Lung (tissue), 12 donors: ENCODE results near the gene PTPRG. TPM values are rescaled to one million over a fixed set of nuclear protein-coding genes. Genes with fewer than 3 reads are reported as not detected.
A peak's percentile ranks its signal among the peaks of the same experiment; 100 is the strongest.

ENCODE experiments used
- ATAC-seq: fragments of 200-7000 bp; cut with Tn5 transposase; one replicate; pipeline ENCODE4 v1.9.1; 2020; ENCODE audit warnings: moderate number of reproducible peaks; ENCODE audit not compliant: insufficient read depth, low FRiP score
- DNase-seq, 3 donors: peaks; one replicate each; pipeline ENCODE4 v3.0.0-alpha.2; 2013 to 2017
- H3K27ac ChIP-seq, 2 donors: one replicate each; pipeline ENCODE4 v1.5.1; 2013; ENCODE audit warnings: mild to moderate bottlenecking in 2 of 2, moderate library complexity in 2 of 2, control low read depth in 1 of 2, inconsistent platforms in 1 of 2, low read depth in 1 of 2, low read length in 1 of 2
- H3K27me3 ChIP-seq, 3 donors: one replicate each; pipeline ENCODE4 v1.5.1; 2013; ENCODE audit warnings: low read length in 2 of 3; ENCODE audit not compliant: control insufficient read depth in 3 of 3, insufficient read depth in 3 of 3
- H3K36me3 ChIP-seq, 4 donors: one replicate each; pipeline ENCODE4 v1.5.1; 2013; ENCODE audit warnings: low read length in 4 of 4, mild to moderate bottlenecking in 1 of 4, moderate library complexity in 1 of 4; ENCODE audit not compliant: control insufficient read depth in 4 of 4, insufficient read depth in 4 of 4
- H3K4me1 ChIP-seq, 5 donors: one replicate each; pipeline ENCODE4 v1.5.1; 2013; ENCODE audit warnings: low read length in 5 of 5, mild to moderate bottlenecking in 2 of 5, moderate library complexity in 1 of 5; ENCODE audit not compliant: control insufficient read depth in 5 of 5, insufficient read depth in 5 of 5
- H3K4me3 ChIP-seq: one replicate; pipeline ENCODE4 v1.5.1; 2013; ENCODE audit warnings: mild to moderate bottlenecking, control low read depth, moderate library complexity
- H3K9ac ChIP-seq, 2 donors: one replicate each; pipeline ENCODE4 v1.5.1; 2013; ENCODE audit warnings: low read length in 2 of 2, control low read depth in 1 of 2; ENCODE audit not compliant: insufficient read depth in 1 of 2
- H3K9me3 ChIP-seq, 4 donors: one replicate each; pipeline ENCODE4 v1.5.1; 2013; ENCODE audit warnings: low read length in 3 of 4, mild to moderate bottlenecking in 1 of 4, moderate library complexity in 1 of 4; ENCODE audit not compliant: control insufficient read depth in 4 of 4, insufficient read depth in 3 of 4
- WGBS, 2 donors: extraction: QIAGEN DNeasy Blood & Tissue Kit; methylation state at CpG; one replicate each; pipeline ENCODE4 v1.1.7; 2013; 5-methylcytosine and 5-hydroxymethylcytosine counted together
- polyA plus RNA-seq, 2 donors: library from polyadenylated mRNA; stranded (reverse); fragments of 200-250 nt; gene quantifications; one replicate each; pipeline ENCODE4 v1.2.1, GENCODE V29; 2013
- total RNA-seq, 2 donors: library from RNA; depleted of rRNA in 1 of 2; stranded (reverse); fragments of >200 nt in 1 of 2; gene quantifications; one replicate each; pipeline ENCODE4 v1.2.1, GENCODE V29; 2014 to 2021
- TF ChIP-seq, protein P1 (sequence below): IDR thresholded peaks from 2 replicates; pipeline ENCODE4 v1.5.1; 2012; ENCODE audit warnings: mild to moderate bottlenecking; ENCODE audit errors: control extremely low read depth, extremely low read depth
- donor health status: control.
- donor health status: control.
- donor health status: Bipolar disorder and iron deficiency.
- donor health status: healthy.
- donor health status: DM: yes; HTN: yes; CAD: no.

The PTPRG gene
- total and polyA plus RNA-seq, 4 donors = 8.5 to 131 (median 75.9) TPM

DNA sequence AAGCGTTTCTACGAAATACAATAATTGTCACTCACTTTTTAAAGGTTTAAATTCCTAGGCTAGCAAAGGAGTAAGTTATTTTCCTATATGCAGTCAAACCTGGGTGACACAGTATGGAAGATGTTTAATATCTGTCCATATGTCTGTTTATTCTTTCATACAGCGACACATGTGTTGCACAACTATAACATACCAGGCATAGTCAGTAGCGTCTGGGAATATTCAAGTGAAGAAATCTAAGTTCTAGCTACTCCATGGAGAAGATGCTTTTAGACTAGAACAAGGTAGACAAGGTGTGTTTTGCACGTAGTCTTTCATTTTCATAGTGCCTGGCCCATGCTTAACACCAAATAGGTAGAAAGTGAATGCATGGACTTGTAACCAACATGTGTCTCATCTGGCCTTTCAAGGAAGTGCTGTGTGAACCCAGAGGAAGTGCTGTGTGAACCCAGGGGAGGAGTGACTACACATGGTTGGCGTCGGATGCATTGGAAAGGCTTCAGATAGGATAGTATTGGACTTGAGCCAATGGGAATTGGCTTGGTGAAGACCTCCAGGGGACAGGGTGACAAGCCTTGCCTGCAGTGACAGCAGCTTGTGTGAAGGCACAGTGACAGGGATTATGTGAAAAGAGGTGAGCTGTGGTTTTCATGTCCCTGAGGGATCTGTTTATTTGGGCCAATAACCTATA lies 267.0 kb downstream of the PTPRG start:
- TF ChIP-seq, protein P1, sequence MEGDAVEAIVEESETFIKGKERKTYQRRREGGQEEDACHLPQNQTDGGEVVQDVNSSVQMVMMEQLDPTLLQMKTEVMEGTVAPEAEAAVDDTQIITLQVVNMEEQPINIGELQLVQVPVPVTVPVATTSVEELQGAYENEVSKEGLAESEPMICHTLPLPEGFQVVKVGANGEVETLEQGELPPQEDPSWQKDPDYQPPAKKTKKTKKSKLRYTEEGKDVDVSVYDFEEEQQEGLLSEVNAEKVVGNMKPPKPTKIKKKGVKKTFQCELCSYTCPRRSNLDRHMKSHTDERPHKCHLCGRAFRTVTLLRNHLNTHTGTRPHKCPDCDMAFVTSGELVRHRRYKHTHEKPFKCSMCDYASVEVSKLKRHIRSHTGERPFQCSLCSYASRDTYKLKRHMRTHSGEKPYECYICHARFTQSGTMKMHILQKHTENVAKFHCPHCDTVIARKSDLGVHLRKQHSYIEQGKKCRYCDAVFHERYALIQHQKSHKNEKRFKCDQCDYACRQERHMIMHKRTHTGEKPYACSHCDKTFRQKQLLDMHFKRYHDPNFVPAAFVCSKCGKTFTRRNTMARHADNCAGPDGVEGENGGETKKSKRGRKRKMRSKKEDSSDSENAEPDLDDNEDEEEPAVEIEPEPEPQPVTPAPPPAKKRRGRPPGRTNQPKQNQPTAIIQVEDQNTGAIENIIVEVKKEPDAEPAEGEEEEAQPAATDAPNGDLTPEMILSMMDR = no peak
- Histone ChIP-seq H3K36me3 (no peaks in the 10 kb centered on the region), H3K4me1 (peaks cover 2 to 28% (median 16%) of the 10 kb centered on the region in 5 donors), H3K27ac (no peak overlapping the region), H3K9me3 (no peaks in the 10 kb centered on the region), H3K9ac (no peak overlapping the region), H3K4me3 (no peak overlapping the region), H3K27me3 (no peaks in the 10 kb centered on the region)
- WGBS, 2 donors = 80 to 82% methylated on average over 7 of the region's 7 CpGs
- DNase-seq = peak; percentile 19 to 64 (median 57)
- no peak for ATAC-seq

DNA sequence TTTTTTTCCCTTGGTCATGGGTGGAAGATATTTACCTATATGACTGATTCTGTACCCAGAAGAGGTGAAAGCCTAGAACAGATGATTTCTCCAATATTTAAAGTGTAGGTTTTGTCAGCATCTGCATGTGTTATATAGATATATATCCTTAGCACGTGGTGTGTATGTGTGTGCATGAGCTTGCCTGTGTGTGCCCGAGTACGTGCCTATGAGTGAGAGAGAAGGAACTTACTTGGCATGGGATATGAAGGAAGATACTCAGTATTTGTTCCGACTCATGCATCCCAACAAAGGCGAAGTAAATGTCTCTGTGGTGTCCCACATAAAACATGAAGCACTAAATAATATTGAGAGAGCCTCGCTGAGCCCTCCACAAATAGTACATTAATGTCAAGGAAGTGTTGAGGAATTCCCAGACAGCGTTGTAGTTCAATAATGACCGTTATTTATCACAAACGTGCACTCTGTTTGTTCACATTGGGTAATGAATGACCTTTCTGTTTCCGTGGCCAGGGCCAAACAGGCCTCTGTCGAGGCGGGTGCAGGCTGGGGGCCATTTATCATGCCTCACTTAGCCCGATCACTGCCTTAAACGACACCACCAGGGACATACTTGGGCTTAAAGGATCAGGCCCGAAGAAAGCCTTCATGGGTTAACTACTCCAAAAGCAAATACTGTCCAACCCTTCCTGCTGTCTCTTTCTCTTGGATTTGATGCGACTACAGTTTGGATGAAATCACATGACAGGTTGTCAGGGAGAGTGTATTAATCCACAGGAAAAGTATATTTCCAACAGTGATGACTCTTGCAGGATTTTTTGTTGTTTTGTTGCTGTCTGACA lies 267.7 kb downstream of the PTPRG start:
- Histone ChIP-seq H3K9me3 (no peaks in the 10 kb centered on the region), H3K36me3 (no peaks in the 10 kb centered on the region), H3K9ac (no peak overlapping the region), H3K4me1 (peaks cover 2 to 28% (median 16%) of the 10 kb centered on the region in 5 donors), H3K27me3 (no peaks in the 10 kb centered on the region), H3K27ac (peak overlapping the region in 1 of 2 donors; percentile 35), H3K4me3 (no peak overlapping the region)
- ATAC-seq = no peak
- 54 to 65% methylated on average over 16 of the region's 16 CpGs for WGBS, 2 donors
- TF ChIP-seq, protein P1 = no peak
- DNase-seq = peak in 1 of 3 donors; percentile 55

DNA sequence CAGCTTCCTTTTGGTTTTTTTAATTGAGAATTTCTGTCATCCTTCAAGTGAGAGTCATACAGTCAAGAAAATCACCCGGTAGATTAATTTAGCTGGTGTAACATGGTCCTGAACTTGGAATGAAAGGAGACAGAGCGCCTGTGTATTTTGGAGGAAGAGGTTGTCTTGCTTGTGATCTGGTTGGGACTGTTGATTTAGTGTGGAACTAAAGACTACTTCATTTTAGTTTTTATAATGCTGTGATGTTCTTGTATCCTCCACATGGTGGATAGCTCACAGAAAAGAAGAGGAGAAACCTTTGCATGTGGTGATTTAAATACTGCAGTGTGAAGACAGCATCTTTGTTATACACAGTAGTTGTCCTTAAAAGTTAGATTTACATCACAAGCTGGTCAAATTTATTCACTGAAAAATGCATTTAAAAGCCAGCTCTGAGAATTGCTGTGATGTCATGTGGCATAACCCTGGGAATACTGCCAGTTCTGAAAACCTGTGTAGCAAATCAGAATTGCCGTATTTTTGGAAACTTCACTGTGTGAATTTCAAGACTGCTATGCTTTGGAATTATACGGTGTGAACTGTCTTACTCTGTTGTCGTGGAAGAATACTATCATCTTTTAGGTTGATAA lies 268.5 kb downstream of the PTPRG start:
- TF ChIP-seq, protein P1 = no peak
- whole genome bisulfite sequencing, 2 donors = 76 to 79% methylated on average over 5 of the region's 5 CpGs
- no peaks in the 10 kb centered on the region for H3K9me3 ChIP-seq
- peaks cover 2 to 28% (median 16%) of the 10 kb centered on the region in 5 donors for H3K4me1 ChIP-seq
- H3K27ac ChIP-seq = peak overlapping the region in 1 of 2 donors; percentile 35
- no peak overlapping the region for H3K9ac ChIP-seq
- no peaks in the 10 kb centered on the region for H3K27me3 ChIP-seq
- ATAC-seq (no peak), DNase-seq (peak in 2 of 3 donors; percentile 40 to 62)
- H3K36me3 ChIP-seq = no peaks in the 10 kb centered on the region
- H3K4me3 ChIP-seq = no peak overlapping the region
